H1 (cell line): Measurements from ENCODE around the gene AQP4. TPM values are rescaled to one million over a fixed set of nuclear protein-coding genes. Genes with fewer than 3 reads are reported as not detected.

Experiments
- CTCF ChIA-PET: fragments of 300-600 bp; sonication (Branson Sonifier 250); formaldehyde crosslinking; loops from one replicate; lab custom pipeline; 2021; ENCODE audit not compliant: partially characterized antibody; lab: Charles Lee
- POLR2A ChIA-PET: fragments of 300-600 bp; sonication (Branson Sonifier 250); formaldehyde crosslinking; loops from one replicate; lab custom pipeline; 2021; ENCODE audit warnings: inconsistent platforms; ENCODE audit not compliant: partially characterized antibody; lab: Charles Lee
- DNase-seq, 2 experiments: peaks; one replicate each; pipeline versions ENCODE4 v3.0.0 to v3.0.0-alpha.2; 2010 to 2022; ENCODE audit warnings: low spot score in 2 of 2, low read depth in 1 of 2, mixed read lengths in 1 of 2
- FAIRE-seq: peaks from 2 replicates; lab custom pipeline; 2011; peaks lifted over from hg19 to GRCh38; lab: Jason Lieb, UNC
- H2AFZ ChIP-seq: 2 replicates; pipeline ENCODE4 v1.8.1; 2012; ENCODE audit warnings: low read length, inconsistent platforms
- H2AK5ac ChIP-seq: 2 replicates; pipeline ENCODE4 v1.6.1; 2013; ENCODE audit warnings: low read depth, low read length
- H2BK120ac ChIP-seq: replicated peaks from 2 replicates; pipeline ENCODE3; 2013; ENCODE audit warnings: low read depth, low read length, inconsistent platforms
- H2BK12ac ChIP-seq: 2 replicates; pipeline ENCODE4 v1.6.1; 2013; ENCODE audit warnings: low read depth, low read length
- H2BK15ac ChIP-seq: 2 replicates; pipeline ENCODE4 v1.6.1; 2013; ENCODE audit warnings: low read length
- H2BK20ac ChIP-seq: 2 replicates; pipeline ENCODE4 v1.6.1; 2013; ENCODE audit warnings: low read length
- H2BK5ac ChIP-seq: 2 replicates; pipeline ENCODE4 v1.6.1; 2013; ENCODE audit warnings: low read depth, low read length
- H3K14ac ChIP-seq: 2 replicates; pipeline ENCODE4 v1.6.1; 2013; ENCODE audit warnings: inconsistent platforms; ENCODE audit not compliant: insufficient read length
- H3K18ac ChIP-seq: 2 replicates; pipeline ENCODE4 v1.6.1; 2013; ENCODE audit warnings: low read length; ENCODE audit errors: extremely low read depth
- H3K23ac ChIP-seq: 2 replicates; pipeline ENCODE4 v1.6.1; 2013; ENCODE audit warnings: inconsistent platforms; ENCODE audit not compliant: insufficient read length
- H3K23me2 ChIP-seq: 2 replicates; pipeline ENCODE4 v1.6.1; 2013; ENCODE audit warnings: low read depth, low read length
- H3K27ac ChIP-seq: 2 replicates; pipeline ENCODE4 v1.6.1; 2011; ENCODE audit warnings: low read depth, low read length, inconsistent platforms
- H3K27me3 ChIP-seq, 4 experiments: replicated peaks in 1 of 4; 1 replicate in 1 of 4; 2 replicates in 3 of 4; pipeline versions ENCODE4 v1.6.1 to v1.8.1; 2011 to 2013; ENCODE audit warnings: low read length in 3 of 4, mild to moderate bottlenecking in 3 of 4, inconsistent platforms in 2 of 4, mixed read lengths in 2 of 4, moderate library complexity in 1 of 4; ENCODE audit not compliant: control insufficient read depth in 3 of 4, insufficient read depth in 3 of 4; ENCODE audit errors: extremely low read depth in 1 of 4
- H3K36me3 ChIP-seq, 4 experiments: 2 replicates each; pipeline versions ENCODE4 v1.6.1 to v1.8.1; 2011 to 2013; ENCODE audit warnings: mild to moderate bottlenecking in 4 of 4, low read length in 3 of 4, moderate library complexity in 2 of 4, control low read depth in 1 of 4, inconsistent platforms in 1 of 4; ENCODE audit not compliant: insufficient read depth in 4 of 4, control insufficient read depth in 2 of 4
- H3K4ac ChIP-seq: replicated peaks from 2 replicates; pipeline ENCODE3; 2013; ENCODE audit warnings: low read length, low read depth, mixed read lengths, inconsistent platforms; ENCODE audit not compliant: insufficient read length
- H3K4me1 ChIP-seq, 4 experiments: replicated peaks in 1 of 4; 1 replicate in 1 of 4; 2 replicates in 3 of 4; pipeline versions ENCODE4 v1.6.1 to v1.8.1; 2011 to 2013; ENCODE audit warnings: low read length in 3 of 4, inconsistent platforms in 2 of 4, mixed read lengths in 1 of 4; ENCODE audit not compliant: insufficient read depth in 4 of 4, control insufficient read depth in 3 of 4
- H3K4me2 ChIP-seq, 2 experiments: 2 replicates each; pipeline versions ENCODE4 v1.6.1 to v1.8.1; 2011 to 2013; ENCODE audit warnings: low read depth in 2 of 2, low read length in 2 of 2, control low read depth in 1 of 2, inconsistent platforms in 1 of 2, mild to moderate bottlenecking in 1 of 2; ENCODE audit not compliant: insufficient read depth in 1 of 2
- H3K4me3 ChIP-seq, 4 experiments: fragments of 200-600, 300-600 bp in 1 of 4; sonication (generic), shearing (Covaris generic), sonication (Bioruptor Twin) in 1 of 4; 2 replicates each; pipeline versions ENCODE4 v1.5.1 to v1.8.1; 2011 to 2016; ENCODE audit warnings: low read length in 4 of 4, low read depth in 3 of 4, control low read depth in 2 of 4, inconsistent platforms in 2 of 4, mild to moderate bottlenecking in 2 of 4, mixed read lengths in 1 of 4, moderate library complexity in 1 of 4; ENCODE audit not compliant: insufficient read depth in 2 of 4; ENCODE audit errors: extremely low read depth in 1 of 4
- H3K56ac ChIP-seq: replicated peaks from 2 replicates; pipeline ENCODE3; 2013; ENCODE audit warnings: low read depth, mild to moderate bottlenecking, mixed read lengths, low read length, inconsistent platforms; ENCODE audit not compliant: insufficient read length
- H3K79me1 ChIP-seq: 2 replicates; pipeline ENCODE4 v1.6.1; 2013; ENCODE audit warnings: low read depth, low read length, control low read depth
- H3K79me2 ChIP-seq, 2 experiments: 2 replicates each; pipeline versions ENCODE4 v1.6.1 to v1.8.1; 2012 to 2013; ENCODE audit warnings: low read length in 2 of 2, mild to moderate bottlenecking in 2 of 2, inconsistent platforms in 1 of 2; ENCODE audit not compliant: insufficient read depth in 2 of 2, control insufficient read depth in 1 of 2
- H3K9ac ChIP-seq, 4 experiments: replicated peaks in 1 of 4; 1 replicate in 1 of 4; 2 replicates in 3 of 4; pipeline versions ENCODE4 v1.6.1 to v1.8.1; 2011 to 2013; ENCODE audit warnings: low read depth in 3 of 4, low read length in 3 of 4, control low read depth in 2 of 4, mild to moderate bottlenecking in 2 of 4, moderate library complexity in 2 of 4, inconsistent platforms in 1 of 4; ENCODE audit errors: extremely low read depth in 1 of 4
- H3K9me3 ChIP-seq, 2 experiments: 2 replicates each; pipeline versions ENCODE4 v1.6.1 to v1.8.1; 2012 to 2013; ENCODE audit warnings: mild to moderate bottlenecking in 2 of 2, moderate library complexity in 2 of 2, control low read depth in 1 of 2, inconsistent platforms in 1 of 2, low read depth in 1 of 2, low read length in 1 of 2, mixed read lengths in 1 of 2; ENCODE audit not compliant: insufficient read depth in 2 of 2
- H4K20me1 ChIP-seq, 2 experiments: replicated peaks in 1 of 2; 2 replicates each; pipeline versions ENCODE3 to v1.8.1; 2011 to 2013; ENCODE audit warnings: inconsistent platforms in 2 of 2, low read length in 2 of 2, mild to moderate bottlenecking in 1 of 2; ENCODE audit not compliant: insufficient read depth in 2 of 2, control insufficient read depth in 1 of 2
- H4K5ac ChIP-seq: 2 replicates; pipeline ENCODE4 v1.6.1; 2013; ENCODE audit warnings: low read length, low read depth, mixed read lengths, inconsistent platforms; ENCODE audit not compliant: insufficient read length
- H4K8ac ChIP-seq: 2 replicates; pipeline ENCODE4 v1.8.0; 2013; ENCODE audit warnings: mild to moderate bottlenecking, moderate library complexity, low read length, inconsistent platforms; ENCODE audit not compliant: insufficient read depth; ENCODE audit errors: extremely low read depth
- H4K91ac ChIP-seq: replicated peaks from 2 replicates; pipeline ENCODE3; 2013; ENCODE audit warnings: low read length, mixed read lengths, inconsistent platforms; ENCODE audit not compliant: insufficient read length
- ATF3 ChIP-seq: IDR thresholded peaks from 2 replicates; pipeline ENCODE4 v1.6.1; 2011; ENCODE audit warnings: low read depth, mild to moderate bottlenecking, low read length; ENCODE audit not compliant: insufficient read depth
- CBX5 ChIP-seq: fragments of 300-800, 300-1000 bp; sonication (generic); IDR thresholded peaks from 2 replicates; pipeline ENCODE4 v1.7.1; 2016; ENCODE audit warnings: antibody characterized with exemption, low read length, low read depth
- CBX8 ChIP-seq: fragments of 300-800, 300-1000 bp; sonication (generic); IDR thresholded peaks from 2 replicates; pipeline ENCODE4 v1.7.1; 2016; ENCODE audit warnings: low read depth, low read length, borderline replicate concordance
- CEBPB ChIP-seq: IDR thresholded peaks from 2 replicates; pipeline ENCODE4 v1.6.1; 2012; ENCODE audit warnings: low read depth, low read length
- CHD1 ChIP-seq: IDR thresholded peaks from 2 replicates; pipeline ENCODE4 v1.6.1; 2012; ENCODE audit warnings: low read depth, low read length, improper control_type of control experiment
- CREB1 ChIP-seq: IDR thresholded peaks from 2 replicates; pipeline ENCODE4 v1.6.1; 2012; ENCODE audit warnings: inconsistent platforms
- EZH2 ChIP-seq: fragments of 200-600 bp; sonication (generic); IDR thresholded peaks from 2 replicates; pipeline ENCODE4 v1.7.1; 2012; ENCODE audit warnings: low read depth, mild to moderate bottlenecking, moderate library complexity, low read length, inconsistent platforms; ENCODE audit not compliant: severe bottlenecking
- HDAC6 ChIP-seq: IDR thresholded peaks from one replicate; pipeline ENCODE4 v1.7.1; 2012; ENCODE audit warnings: low read depth, mild to moderate bottlenecking, inconsistent platforms, low read length, moderate library complexity
- KDM5A ChIP-seq: fragments of 200-600 bp; IDR thresholded peaks from 2 replicates; pipeline ENCODE4 v1.7.1; 2012; ENCODE audit warnings: mild to moderate bottlenecking, low read length, inconsistent platforms, mixed read lengths
- NRF1 ChIP-seq: IDR thresholded peaks from 2 replicates; pipeline ENCODE4 v1.6.1; 2011; ENCODE audit warnings: mild to moderate bottlenecking, low read depth, low read length, improper control_type of control experiment
- RAD21 ChIP-seq, 2 experiments: IDR thresholded peaks in 1 of 2; conservative IDR thresholded peaks in 1 of 2; 2 replicates each; pipeline ENCODE4 v1.6.1; 2011; ENCODE audit warnings: low read depth in 2 of 2, low read length in 2 of 2, improper control_type of control experiment in 1 of 2, inconsistent platforms in 1 of 2, mild to moderate bottlenecking in 1 of 2, moderate library complexity in 1 of 2
- SAP30 ChIP-seq: fragments of 300-600 bp; sonication (generic); IDR thresholded peaks from 2 replicates; pipeline ENCODE4 v1.7.1; 2012; ENCODE audit warnings: low read length, moderate library complexity, mild to moderate bottlenecking, inconsistent platforms; ENCODE audit not compliant: insufficient read depth, insufficient replicate concordance
- SIX5 ChIP-seq: IDR thresholded peaks from 2 replicates; pipeline ENCODE4 v1.6.1; 2011; ENCODE audit warnings: mild to moderate bottlenecking, low read depth, low read length
- polyA plus RNA-seq, 7 experiments: library from polyadenylated mRNA; depleted of rRNA in 3 of 7; stranded (reverse) in 5 of 7; unstranded in 2 of 7; fragments of >200 nt in 5 of 7; fragments of 200-250 nt in 2 of 7; gene quantifications; 1 replicate in 5 of 7; 2 replicates in 1 of 7; 4 replicates in 1 of 7; pipeline versions ENCODE4 v1.2.1 to v1.2.3, GENCODE V29; 2011 to 2013; ENCODE audit warnings: missing spikeins in 2 of 7, mixed read lengths in 2 of 7
- total RNA-seq: library from RNA; stranded (reverse); fragmentation: NEBNext Ultra II Directional; extraction: Animal tissue kit (Norgen Biotek cat#: 25700); gene quantifications from 2 replicates; pipeline ENCODE4 v1.2.1, GENCODE V29; 2021

The AQP4 gene
- total and polyA plus RNA-seq, 2 of the 8 experiments (the other 6 are each of a cell fraction or from before 2014, with no cell fraction given): 2.2 to 2.8 TPM

- Histone ChIP-seq H3K36me3 (no peaks in the 10 kb centered on the region; a peak in 1 of 8 replicates), H4K8ac (no peak overlapping the region), H3K27me3 (no peaks in the 10 kb centered on the region), H3K4me2 (no peak overlapping the region), H3K4ac (no peak overlapping the region), H3K18ac (no peak overlapping the region), H4K5ac (no peak overlapping the region), H3K9me3 (no peaks in the 10 kb centered on the region), H3K23me2 (no peaks in the 10 kb centered on the region), H3K27ac (no peak overlapping the region), H2BK5ac (no peak overlapping the region), H4K20me1 (no peaks in the 10 kb centered on the region), H3K14ac (no peak overlapping the region), H3K4me3 (no peak overlapping the region), H3K79me2 (no peaks in the 10 kb centered on the region), H4K91ac (no peak overlapping the region), H3K23ac (no peak overlapping the region), H2AFZ (no peak overlapping the region), H3K9ac (no peak overlapping the region), H3K56ac (no peak overlapping the region), H2AK5ac (no peak overlapping the region), H2BK120ac (no peak overlapping the region), H3K79me1 (no peaks in the 10 kb centered on the region), H2BK15ac (no peak overlapping the region), H2BK12ac (no peak overlapping the region), H2BK20ac (no peak overlapping the region), H3K4me1 (no peaks in the 10 kb centered on the region)
- CTCF ChIA-PET: interaction anchor here (0.6 to 5.2 kb wide), 24 partner anchors 8 to 554 kb away, joined by 3 to 26 read pairs (median 4); partner anchors contain the start of gene AQP4
- POLR2A ChIA-PET: no interaction called here
- DNase-seq (no peak), FAIRE-seq (no peak)
- TF ChIP-seq CREB1 (no peak), CEBPB (no peak), ATF3 (no peak), SAP30 (no peak), SIX5 (no peak), NRF1 (no peak), CBX5 (no peak), HDAC6 (no peak), CHD1 (no peak), KDM5A (no peak), RAD21 (IDR thresholded peaks at IDR 0.05 in 1 of 2, conservative IDR thresholded peaks at IDR 0.05 in 1 of 2; ENCODE audit: low read depth in 2 of 2, low read length in 2 of 2) (peak; percentile 62 to 71), CBX8 (no peak), EZH2 (no peak)
Observed at GRCh38 chr18:26803643-26804042, 61.9 kb downstream of the AQP4 start.
